HEK293 (cell line): ENCODE results near the gene RGL4.

Source experiments
- CTCF ChIA-PET: fragments of 350-600 bp; formaldehyde crosslinking; extraction: SDS; loops from one replicate; lab custom pipeline; 2021; ENCODE audit warnings: antibody characterized with exemption; lab: Yijun Ruan, JAX
- POLR2A ChIA-PET: fragments of 300-600 bp; formaldehyde crosslinking; extraction: SDS; loops from one replicate; lab custom pipeline; 2020; ENCODE audit warnings: antibody characterized with exemption, inconsistent platforms; lab: Yijun Ruan, JAX
- H3K27ac ChIP-seq: fragments of 200-500 bp; sonication (Bioruptor generic); 2 replicates; pipeline ENCODE4 v1.5.1; 2014; ENCODE audit warnings: low read depth, low read length, control low read depth, inconsistent platforms; ENCODE audit errors: extremely low read depth
- H3K36me3 ChIP-seq, 2 experiments: fragments of 200-500 bp in 1 of 2; sonication (Bioruptor generic) in 1 of 2; 1 replicate in 1 of 2; 2 replicates in 1 of 2; pipeline ENCODE4 v1.5.1; 2014 to 2017; ENCODE audit warnings: inconsistent platforms in 2 of 2, low read length in 2 of 2; ENCODE audit not compliant: control insufficient read depth in 2 of 2, insufficient read depth in 1 of 2
- H3K4me1 ChIP-seq: fragments of 200-500 bp; sonication (Bioruptor generic); 2 replicates; pipeline ENCODE4 v1.5.1; 2014; ENCODE audit warnings: mild to moderate bottlenecking, low read length, inconsistent platforms; ENCODE audit not compliant: control insufficient read depth, insufficient read depth
- H3K4me3 ChIP-seq: 2 replicates; pipeline ENCODE4 v1.5.1; 2011; ENCODE audit warnings: low read depth, mild to moderate bottlenecking, control low read depth, low read length, moderate library complexity
- H3K9me3 ChIP-seq: fragments of 200-500 bp; sonication (Bioruptor generic); 2 replicates; pipeline ENCODE4 v1.5.1; 2014; ENCODE audit warnings: low read depth, low read length, inconsistent platforms; ENCODE audit not compliant: control insufficient read depth, insufficient read depth
- GLIS1 ChIP-seq: fragments of 450-650 bp; formaldehyde crosslinking; IDR thresholded peaks from 2 replicates; pipeline ENCODE4 v1.5.1; 2016; ENCODE audit warnings: missing biosample characterization, missing genetic modification characterization
- HOXC10 ChIP-seq: sonication (generic); formaldehyde crosslinking; IDR thresholded peaks from 2 replicates; pipeline ENCODE4 v1.8.1; 2023; ENCODE audit warnings: mild to moderate bottlenecking, missing genetic modification reagents
- KLF1 ChIP-seq: fragments of 450-650 bp; formaldehyde crosslinking; IDR thresholded peaks from 2 replicates; pipeline ENCODE4 v1.5.1; 2016; ENCODE audit warnings: missing biosample characterization, missing genetic modification characterization
- KLF10 ChIP-seq: fragments of 450-650 bp; IDR thresholded peaks from 2 replicates; pipeline ENCODE4 v1.5.1; 2018; ENCODE audit warnings: missing biosample characterization, mild to moderate bottlenecking, missing genetic modification characterization
- MYNN ChIP-seq: fragments of 450-650 bp; formaldehyde crosslinking; IDR thresholded peaks from 2 replicates; pipeline ENCODE4 v1.5.1; 2016; ENCODE audit warnings: missing biosample characterization, missing genetic modification characterization, borderline replicate concordance
- OVOL3 ChIP-seq: fragments of 450-650 bp; formaldehyde crosslinking; IDR thresholded peaks from 2 replicates; pipeline ENCODE4 v1.5.1; 2016; ENCODE audit warnings: missing biosample characterization, missing genetic modification characterization
- REPIN1 ChIP-seq: fragments of 450-650 bp; formaldehyde crosslinking; IDR thresholded peaks from 2 replicates; pipeline ENCODE4 v1.5.1; 2017; ENCODE audit warnings: missing biosample characterization, missing genetic modification characterization, low read depth
- TCF7L2 ChIP-seq: IDR thresholded peaks from 2 replicates; pipeline ENCODE4 v1.6.1; 2011; ENCODE audit warnings: low read depth, mild to moderate bottlenecking, inconsistent platforms, low read length, moderate library complexity, borderline replicate concordance
- ZFP41 ChIP-seq: fragments of 450-650 bp; formaldehyde crosslinking; IDR thresholded peaks from 2 replicates; pipeline ENCODE4 v1.5.1; 2016; ENCODE audit warnings: missing biosample characterization, missing genetic modification characterization, borderline replicate concordance
- ZNF140 ChIP-seq: fragments of 450-650 bp; formaldehyde crosslinking; IDR thresholded peaks from 2 replicates; pipeline ENCODE4 v1.5.1; 2016; ENCODE audit warnings: missing biosample characterization, missing genetic modification characterization
- ZNF292 ChIP-seq: fragments of 450-650 bp; formaldehyde crosslinking; IDR thresholded peaks from 2 replicates; pipeline ENCODE4 v1.5.1; 2016; ENCODE audit warnings: low read depth, missing biosample characterization, missing genetic modification characterization, borderline replicate concordance
- ZNF433 ChIP-seq: fragments of 450-650 bp; formaldehyde crosslinking; IDR thresholded peaks from 2 replicates; pipeline ENCODE4 v1.5.1; 2016; ENCODE audit warnings: missing biosample characterization, missing genetic modification characterization, low read depth
- ZNF548 ChIP-seq: fragments of 450-650 bp; formaldehyde crosslinking; IDR thresholded peaks from 2 replicates; pipeline ENCODE4 v1.5.1; 2016; ENCODE audit warnings: missing biosample characterization, missing genetic modification characterization
- ZNF561 ChIP-seq: fragments of 450-650 bp; IDR thresholded peaks from 2 replicates; pipeline ENCODE4 v1.5.1; 2018; ENCODE audit warnings: missing biosample characterization, missing genetic modification characterization, borderline replicate concordance
- ZNF707 ChIP-seq: fragments of 450-650 bp; formaldehyde crosslinking; IDR thresholded peaks from 2 replicates; pipeline ENCODE4 v1.5.1; 2016; ENCODE audit warnings: missing biosample characterization, missing genetic modification characterization
- TF ChIP-seq, protein P1 (sequence below): fragments of 450-650 bp; formaldehyde crosslinking; IDR thresholded peaks from 2 replicates; pipeline ENCODE4 v1.5.1; 2016; ENCODE audit warnings: missing biosample characterization, missing genetic modification characterization
- TF ChIP-seq, protein P2 (sequence below): fragments of 450-650 bp; formaldehyde crosslinking; IDR thresholded peaks from 2 replicates; pipeline ENCODE4 v1.5.1; 2016; ENCODE audit warnings: missing biosample characterization, missing genetic modification characterization

Gene RGL4

DNA sequence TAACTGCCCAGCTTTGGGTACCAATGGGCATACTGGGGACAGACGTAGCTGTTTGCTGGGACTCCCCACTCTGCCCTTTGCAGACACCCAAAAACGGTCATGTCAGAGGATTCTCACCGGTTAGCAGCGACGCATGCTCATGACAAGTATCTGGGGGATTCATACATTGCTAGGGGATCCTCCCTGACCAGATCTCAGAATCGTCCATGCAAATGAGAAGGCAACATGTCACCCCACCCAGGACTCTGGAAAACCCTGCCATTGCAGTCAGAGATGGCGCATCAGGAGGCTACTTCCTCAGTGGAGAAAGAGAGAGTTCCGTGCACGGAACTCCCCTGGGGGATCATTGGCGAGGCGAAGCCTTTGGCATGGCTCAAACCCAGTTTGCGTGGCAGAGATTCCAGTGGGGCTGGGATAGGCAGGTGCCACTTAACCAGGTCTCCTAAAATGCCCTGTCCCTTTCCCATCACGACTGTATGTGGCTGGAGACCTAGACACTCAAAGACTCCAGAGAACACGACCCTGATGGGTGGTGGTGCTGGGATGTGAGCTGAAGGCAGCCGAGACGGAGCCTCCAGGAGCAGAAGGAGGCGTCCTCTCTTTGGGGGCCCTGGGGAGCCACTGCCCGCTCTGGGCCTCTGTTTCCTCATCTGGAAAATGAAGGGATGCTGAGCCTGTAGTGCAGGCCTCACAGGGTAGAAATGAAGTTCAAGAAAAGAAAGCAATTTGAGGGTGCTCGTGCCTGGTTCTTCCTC is 4.9 kb downstream of the RGL4 start:
- peaks cover 13 to 97% of the 10 kb centered on the region in 2 experiments; a peak in 2 of 3 replicates for H3K36me3 ChIP-seq
- CTCF ChIA-PET: interaction anchor here (0.7 to 1.0 kb wide), 2 partner anchors 11 to 103 kb away, joined by 3 read pairs; no protein-coding TSS in a partner anchor
- H3K4me1 ChIP-seq: no peaks in the 10 kb centered on the region

DNA sequence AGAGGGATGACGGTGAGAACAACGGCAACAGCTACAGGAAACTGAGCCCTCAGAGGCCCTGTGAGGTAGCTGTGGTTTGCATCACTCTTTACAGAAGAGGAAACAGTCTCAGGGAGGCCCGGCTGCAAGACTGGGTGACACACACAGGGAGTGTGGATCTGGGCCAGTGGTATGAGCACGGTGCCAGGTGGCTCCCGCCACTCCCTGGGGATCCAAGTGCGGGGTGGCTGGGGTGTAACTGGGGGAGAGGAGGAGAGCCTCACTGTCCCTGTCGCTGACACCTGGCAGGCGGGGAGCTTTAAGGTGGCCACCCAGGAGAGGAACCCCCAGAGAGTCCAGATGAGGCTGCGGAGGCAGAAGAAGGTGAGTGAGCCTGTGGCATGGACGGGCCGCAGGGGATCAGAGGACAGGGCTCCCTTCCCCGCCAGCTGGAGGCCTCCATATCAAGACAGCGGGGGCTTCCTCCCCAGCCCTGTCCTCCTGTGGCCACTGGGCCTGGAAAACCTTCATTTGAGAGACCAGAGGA is 5.6 kb downstream of the RGL4 start:
- Histone ChIP-seq H3K4me3 (no peak overlapping the region), H3K4me1 (no peaks in the 10 kb centered on the region), H3K27ac (no peak overlapping the region), H3K9me3 (no peaks in the 10 kb centered on the region), H3K36me3 (peaks cover 13 to 97% of the 10 kb centered on the region in 2 experiments; a peak in 2 of 3 replicates)
- TF ChIP-seq GLIS1 (tag by site-specific recombination) (peak; percentile 84), ZNF707 (tag by site-specific recombination) (no peak)
- ChIA-PET POLR2A (interaction anchor here (1.6 kb wide), 1 partner anchor 161 kb away, joined by 3 read pairs; the partner anchor contains the start of gene SLC2A11), CTCF (interaction anchor here (0.6 to 0.7 kb wide), 2 partner anchors 44 to 104 kb away, joined by 3 read pairs; no protein-coding TSS in a partner anchor)

More for the DNA sequence above, 4.9 kb downstream of the RGL4 start:
- H3K9me3 ChIP-seq: no peaks in the 10 kb centered on the region
- H3K4me3 ChIP-seq: no peak overlapping the region
- TF ChIP-seq KLF10 (tag by site-specific recombination) (no peak), ZNF548 (tag by site-specific recombination) (no peak), REPIN1 (tag by site-specific recombination) (no peak)
- no peak overlapping the region for H3K27ac ChIP-seq
- POLR2A ChIA-PET: interaction anchor here (1.6 kb wide), 1 partner anchor 162 kb away, joined by 3 read pairs; the partner anchor contains the start of gene SLC2A11

DNA sequence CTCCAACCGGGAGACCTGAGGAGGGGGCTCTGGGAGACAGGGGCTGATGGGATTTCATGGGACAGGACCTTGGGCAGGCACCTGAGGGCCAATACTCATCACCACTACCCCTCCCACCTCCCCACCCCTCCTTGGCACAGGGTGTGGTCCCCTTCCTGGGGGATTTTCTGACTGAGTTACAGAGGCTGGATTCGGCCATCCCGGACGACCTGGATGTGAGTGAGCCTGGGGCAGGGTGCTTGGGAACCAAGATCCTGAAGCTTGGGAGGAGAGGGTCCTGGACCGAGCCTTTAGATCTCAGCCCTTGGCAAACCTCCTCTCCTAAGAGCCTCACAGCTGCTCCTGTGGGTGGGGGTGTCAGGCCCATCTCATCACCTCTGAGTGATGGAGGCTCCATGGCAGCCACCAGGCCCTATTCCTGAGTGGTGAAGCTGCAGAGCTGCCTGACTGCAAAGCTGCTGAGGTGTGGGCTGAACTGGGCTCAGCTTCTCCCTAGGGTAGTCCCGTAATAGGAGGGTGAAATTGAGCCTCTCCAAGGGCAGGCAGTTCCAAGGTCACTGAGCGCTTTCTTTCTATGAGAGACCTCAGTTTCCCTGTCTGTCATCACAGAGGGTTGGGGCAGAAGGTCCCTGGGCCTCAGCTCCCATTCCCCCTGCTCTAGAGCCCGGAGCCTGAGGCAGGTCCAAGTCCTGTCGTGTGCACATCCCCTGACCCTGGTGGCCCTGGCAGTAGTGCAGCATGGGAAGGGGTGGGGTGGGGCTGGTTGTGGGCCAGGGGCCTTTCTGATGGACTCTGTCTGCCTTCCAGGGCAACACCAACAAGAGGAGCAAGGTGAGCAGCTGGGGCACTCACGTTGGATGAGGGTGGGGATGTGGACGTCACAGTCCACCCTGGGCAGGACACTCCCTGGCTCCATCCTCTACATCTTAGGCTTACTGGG is 6.5 kb downstream of the RGL4 start:
- POLR2A ChIA-PET: interaction anchor here (0.9 to 1.6 kb wide), 3 partner anchors 20 to 160 kb away, joined by 3 read pairs; partner anchors contain the start of genes SLC2A11 and ZNF70
- Histone ChIP-seq H3K36me3 (peaks cover 18 to 99% of the 10 kb centered on the region in 2 experiments; a peak in 2 of 3 replicates), H3K9me3 (no peaks in the 10 kb centered on the region)
- CTCF ChIA-PET: no interaction called here
- TF ChIP-seq, protein P1, sequence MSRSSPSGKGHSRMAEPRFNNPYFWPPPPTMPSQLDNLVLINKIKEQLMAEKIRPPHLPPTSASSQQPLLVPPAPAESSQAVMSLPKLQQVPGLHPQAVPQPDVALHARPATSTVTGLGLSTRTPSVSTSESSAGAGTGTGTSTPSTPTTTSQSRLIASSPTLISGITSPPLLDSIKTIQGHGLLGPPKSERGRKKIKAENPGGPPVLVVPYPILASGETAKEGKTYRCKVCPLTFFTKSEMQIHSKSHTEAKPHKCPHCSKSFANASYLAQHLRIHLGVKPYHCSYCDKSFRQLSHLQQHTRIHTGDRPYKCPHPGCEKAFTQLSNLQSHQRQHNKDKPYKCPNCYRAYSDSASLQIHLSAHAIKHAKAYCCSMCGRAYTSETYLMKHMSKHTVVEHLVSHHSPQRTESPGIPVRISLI: no peak
- 0 out of 2 replicates have a peak, but pooled peaks have one; percentile 13 for TF ChIP-seq KLF1 (tag by site-specific recombination)
- TF ChIP-seq, all 188 proteins: peak for 1
- Histone ChIP-seq H3K27ac (no peak overlapping the region), H3K4me3 (no peak overlapping the region), H3K4me1 (no peaks in the 10 kb centered on the region)

DNA sequence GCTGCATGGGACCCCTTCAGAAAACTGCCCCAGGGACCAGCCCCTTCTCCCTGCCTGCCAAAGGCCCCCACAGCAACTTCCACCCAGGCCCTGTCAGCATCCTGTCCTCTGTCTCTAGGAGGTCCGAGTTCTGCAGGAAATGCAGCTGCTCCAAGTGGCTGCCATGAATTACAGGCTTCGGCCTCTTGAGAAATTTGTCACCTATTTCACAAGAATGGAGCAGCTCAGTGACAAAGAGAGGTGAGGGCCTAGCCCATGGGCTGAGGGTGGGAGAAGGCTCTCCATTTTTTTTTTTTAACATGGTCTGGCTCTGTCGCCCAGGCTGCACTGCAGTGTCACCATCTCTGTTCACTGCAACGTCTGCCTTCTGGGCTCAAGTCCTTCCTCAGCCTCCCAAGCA is 7.3 kb downstream of the RGL4 start:
- Histone ChIP-seq H3K9me3 (no peaks in the 10 kb centered on the region), H3K4me1 (no peaks in the 10 kb centered on the region), H3K27ac (no peak overlapping the region), H3K4me3 (no peak overlapping the region), H3K36me3 (peaks cover 18 to 99% of the 10 kb centered on the region in 2 experiments; a peak in 2 of 3 replicates)
- ChIA-PET POLR2A (interaction anchor here (1.2 kb wide), 1 partner anchor 53 kb away, joined by 3 read pairs; the partner anchor contains the start of gene ZNF70), CTCF (no interaction called here)
- no peak for TF ChIP-seq TCF7L2
- TF ChIP-seq HOXC10: no peak
- no peak for TF ChIP-seq OVOL3 (tag by site-specific recombination)
- TF ChIP-seq, protein P2, sequence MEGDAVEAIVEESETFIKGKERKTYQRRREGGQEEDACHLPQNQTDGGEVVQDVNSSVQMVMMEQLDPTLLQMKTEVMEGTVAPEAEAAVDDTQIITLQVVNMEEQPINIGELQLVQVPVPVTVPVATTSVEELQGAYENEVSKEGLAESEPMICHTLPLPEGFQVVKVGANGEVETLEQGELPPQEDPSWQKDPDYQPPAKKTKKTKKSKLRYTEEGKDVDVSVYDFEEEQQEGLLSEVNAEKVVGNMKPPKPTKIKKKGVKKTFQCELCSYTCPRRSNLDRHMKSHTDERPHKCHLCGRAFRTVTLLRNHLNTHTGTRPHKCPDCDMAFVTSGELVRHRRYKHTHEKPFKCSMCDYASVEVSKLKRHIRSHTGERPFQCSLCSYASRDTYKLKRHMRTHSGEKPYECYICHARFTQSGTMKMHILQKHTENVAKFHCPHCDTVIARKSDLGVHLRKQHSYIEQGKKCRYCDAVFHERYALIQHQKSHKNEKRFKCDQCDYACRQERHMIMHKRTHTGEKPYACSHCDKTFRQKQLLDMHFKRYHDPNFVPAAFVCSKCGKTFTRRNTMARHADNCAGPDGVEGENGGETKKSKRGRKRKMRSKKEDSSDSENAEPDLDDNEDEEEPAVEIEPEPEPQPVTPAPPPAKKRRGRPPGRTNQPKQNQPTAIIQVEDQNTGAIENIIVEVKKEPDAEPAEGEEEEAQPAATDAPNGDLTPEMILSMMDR: no peak
- no peak for TF ChIP-seq ZNF292 (tag by site-specific recombination)
- no peak for TF ChIP-seq ZNF433 (tag by site-specific recombination)
- TF ChIP-seq ZNF140: no peak
- no peak for TF ChIP-seq ZFP41
- no peak for TF ChIP-seq ZNF561 (tag by site-specific recombination)
- TF ChIP-seq MYNN (tag by site-specific recombination): no peak
